ENCODE results near the gene IRS2. TPM values are rescaled to one million over a fixed set of nuclear protein-coding genes. Genes with fewer than 3 reads are reported as not detected.

IRS2 gene
- total and polyA plus RNA-seq, 4 donors: 6.8 to 27.1 (median 15.4) TPM

DNA sequence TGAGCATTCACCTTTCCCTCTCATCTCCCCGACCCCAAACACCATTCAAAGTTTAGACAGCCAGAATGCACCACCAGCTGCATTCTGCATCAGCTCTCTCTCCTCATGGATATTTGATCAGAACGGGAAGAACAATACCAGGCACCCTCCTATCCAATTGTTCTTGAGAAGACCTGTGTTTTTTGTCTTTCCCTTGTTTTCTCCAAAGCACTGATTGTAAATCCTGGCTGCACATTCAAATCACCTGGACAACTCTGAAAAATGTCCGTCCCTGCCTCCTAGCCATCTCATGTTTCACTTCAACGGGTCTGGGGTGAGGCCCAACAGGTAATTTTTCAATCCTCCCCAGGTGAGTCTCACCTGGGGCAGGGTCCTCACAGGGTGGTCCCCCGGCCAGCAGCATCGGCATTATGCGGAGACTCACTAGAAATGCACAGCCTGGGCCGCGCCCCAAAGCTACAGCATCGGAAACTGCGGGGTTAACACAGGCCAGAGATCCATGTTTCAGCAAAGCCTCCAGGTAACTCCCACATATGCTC is 5.5 kb downstream of the IRS2 start:
- Histone ChIP-seq H3K4me1 (ENCODE audit: control insufficient read depth in 5 of 5, insufficient read depth in 5 of 5, low read length in 5 of 5) (peaks cover 2 to 40% (median 18%) of the 10 kb centered on the region in 5 donors), H3K9ac (ENCODE audit: insufficient read depth in 1 of 2, low read length in 2 of 2) (no peak overlapping the region), H3K27me3 (ENCODE audit: control insufficient read depth in 3 of 3, insufficient read depth in 3 of 3, low read length in 2 of 3) (no peaks in the 10 kb centered on the region), H3K27ac (ENCODE audit: low read depth in 1 of 2, low read length in 1 of 2) (peak overlapping the region; percentile 41 to 52), H3K4me3 (peak overlapping the region; percentile 52), H3K9me3 (ENCODE audit: control insufficient read depth in 4 of 4, insufficient read depth in 3 of 4, low read length in 3 of 4) (no peaks in the 10 kb centered on the region), H3K36me3 (ENCODE audit: control insufficient read depth in 4 of 4, insufficient read depth in 4 of 4, low read length in 4 of 4) (peaks cover 0 to 33% (median 14%) of the 10 kb centered on the region in 4 donors)
- no peak for ATAC-seq (ENCODE audit: insufficient read depth, low FRiP score)
- WGBS, 2 donors: 68 to 79% methylated on average over 11 of the region's 11 CpGs
- no peak for DNase-seq
- TF ChIP-seq CTCF (IDR thresholded peaks at IDR 0.05; ENCODE audit: control extremely low read depth, extremely low read depth): no peak

GRCh38 chr13:109779876-109780510 is 6.4 kb downstream of the IRS2 start:
- no peak for ATAC-seq (ENCODE audit: insufficient read depth, low FRiP score)
- no peak for TF ChIP-seq CTCF (IDR thresholded peaks at IDR 0.05; ENCODE audit: control extremely low read depth, extremely low read depth)
- Histone ChIP-seq H3K9ac (ENCODE audit: insufficient read depth in 1 of 2, low read length in 2 of 2) (no peak overlapping the region), H3K4me1 (ENCODE audit: control insufficient read depth in 5 of 5, insufficient read depth in 5 of 5, low read length in 5 of 5) (peaks cover 2 to 40% (median 18%) of the 10 kb centered on the region in 5 donors), H3K4me3 (no peak overlapping the region), H3K27ac (ENCODE audit: low read depth in 1 of 2, low read length in 1 of 2) (peak overlapping the region in 1 of 2 donors; percentile 53), H3K27me3 (ENCODE audit: control insufficient read depth in 3 of 3, insufficient read depth in 3 of 3, low read length in 2 of 3) (no peaks in the 10 kb centered on the region), H3K36me3 (ENCODE audit: control insufficient read depth in 4 of 4, insufficient read depth in 4 of 4, low read length in 4 of 4) (peaks cover 0 to 33% (median 14%) of the 10 kb centered on the region in 4 donors), H3K9me3 (ENCODE audit: control insufficient read depth in 4 of 4, insufficient read depth in 3 of 4, low read length in 3 of 4) (no peaks in the 10 kb centered on the region)
- DNase-seq: peak in 1 of 3 donors; percentile 9
- 69 to 76% methylated on average over 7 of the region's 7 CpGs for WGBS, 2 donors

DNA sequence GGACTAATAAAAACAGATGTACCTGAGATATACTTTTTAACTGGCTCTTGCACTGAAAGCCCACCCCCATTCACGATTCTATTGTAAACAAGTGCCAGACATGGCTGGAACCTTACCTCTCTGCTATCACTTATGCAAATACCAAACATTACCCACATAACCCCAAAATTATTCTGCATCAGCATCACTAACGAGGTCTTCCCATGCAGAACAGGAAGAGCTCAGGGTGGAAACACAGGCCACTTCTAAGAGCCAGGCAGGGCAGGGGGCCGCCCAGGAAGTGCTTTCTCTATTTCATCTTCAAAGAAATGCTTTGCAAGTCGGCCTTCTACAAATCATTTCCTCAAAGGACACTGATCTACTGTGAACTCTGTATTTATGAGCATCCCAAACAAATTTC is 7.3 kb downstream of the IRS2 start:
- H3K36me3 ChIP-seq (ENCODE audit: control insufficient read depth in 4 of 4, insufficient read depth in 4 of 4, low read length in 4 of 4): peaks cover 0 to 30% (median 14%) of the 10 kb centered on the region in 4 donors
- DNase-seq: no peak
- no peaks in the 10 kb centered on the region for H3K9me3 ChIP-seq (ENCODE audit: control insufficient read depth in 4 of 4, insufficient read depth in 3 of 4, low read length in 3 of 4)
- H3K27ac ChIP-seq (ENCODE audit: low read depth in 1 of 2, low read length in 1 of 2): no peak overlapping the region
- ATAC-seq (ENCODE audit: insufficient read depth, low FRiP score): no peak
- no peak for TF ChIP-seq CTCF (IDR thresholded peaks at IDR 0.05; ENCODE audit: control extremely low read depth, extremely low read depth)
- no peak overlapping the region for H3K9ac ChIP-seq (ENCODE audit: insufficient read depth in 1 of 2, low read length in 2 of 2)
- no peak overlapping the region for H3K4me3 ChIP-seq
- no peaks in the 10 kb centered on the region for H3K27me3 ChIP-seq (ENCODE audit: control insufficient read depth in 3 of 3, insufficient read depth in 3 of 3, low read length in 2 of 3)
- H3K4me1 ChIP-seq (ENCODE audit: control insufficient read depth in 5 of 5, insufficient read depth in 5 of 5, low read length in 5 of 5): peaks cover 2 to 40% (median 18%) of the 10 kb centered on the region in 5 donors
- WGBS, 2 donors: 41 to 48% methylated on average over 4 of the region's 4 CpGs

All from lung (tissue), 12 donors.